Liver (tissue), 9 donors: ENCODE data around the gene TERT. TPM values are rescaled to one million over a fixed set of nuclear protein-coding genes. Genes with fewer than 3 reads are reported as not detected.

Experiments
- DNase-seq: peaks from one replicate; pipeline ENCODE4 v3.0.0-alpha.2; 2017; ENCODE audit warnings: low spot score
- H3K27ac ChIP-seq, 2 donors: one replicate each; pipeline ENCODE4 v1.7.0; 2013; ENCODE audit warnings: inconsistent platforms in 2 of 2, low read length in 2 of 2, control low read depth in 1 of 2, low read depth in 1 of 2, mild to moderate bottlenecking in 1 of 2
- H3K27me3 ChIP-seq, 4 donors: one replicate each; pipeline versions ENCODE4 v1.6.1 to v1.7.0; 2013; ENCODE audit warnings: low read length in 3 of 4, inconsistent platforms in 1 of 4, mild to moderate bottlenecking in 1 of 4, moderate library complexity in 1 of 4; ENCODE audit not compliant: control insufficient read depth in 4 of 4, insufficient read depth in 4 of 4
- H3K36me3 ChIP-seq, 4 donors: one replicate each; pipeline versions ENCODE4 v1.6.1 to v1.7.0; 2013; ENCODE audit warnings: low read length in 3 of 4, mild to moderate bottlenecking in 3 of 4, low read depth in 1 of 4, moderate library complexity in 1 of 4; ENCODE audit not compliant: control insufficient read depth in 4 of 4, insufficient read depth in 3 of 4
- H3K4me1 ChIP-seq, 4 donors: one replicate each; pipeline versions ENCODE4 v1.6.1 to v1.7.0; 2013; ENCODE audit warnings: low read length in 3 of 4, mild to moderate bottlenecking in 3 of 4, moderate library complexity in 1 of 4; ENCODE audit not compliant: control insufficient read depth in 4 of 4, insufficient read depth in 4 of 4
- H3K4me3 ChIP-seq, 3 donors: one replicate each; pipeline versions ENCODE4 v1.6.1 to v1.7.0; 2013; ENCODE audit warnings: low read length in 3 of 3, control low read depth in 1 of 3, low read depth in 1 of 3, mild to moderate bottlenecking in 1 of 3
- H3K9ac ChIP-seq, 2 donors: one replicate each; pipeline ENCODE4 v1.7.0; 2013; ENCODE audit warnings: low read length in 2 of 2, mild to moderate bottlenecking in 2 of 2, moderate library complexity in 2 of 2, control low read depth in 1 of 2, low read depth in 1 of 2
- H3K9me3 ChIP-seq, 4 donors: one replicate each; pipeline versions ENCODE4 v1.6.1 to v1.7.0; 2013; ENCODE audit warnings: low read length in 3 of 4; ENCODE audit not compliant: control insufficient read depth in 4 of 4
- EGR1 ChIP-seq, 2 donors: IDR thresholded peaks; 2 replicates each; pipeline ENCODE4 v1.6.1; 2016 to 2018; ENCODE audit warnings: antibody characterized with exemption in 2 of 2, low read depth in 2 of 2
- FOXA1 ChIP-seq: IDR thresholded peaks from 2 replicates; pipeline ENCODE4 v1.6.1; 2016; ENCODE audit warnings: antibody characterized with exemption
- GABPA ChIP-seq, 2 donors: IDR thresholded peaks in 1 of 2; conservative IDR thresholded peaks in 1 of 2; 2 replicates each; pipeline ENCODE4 v1.6.1; 2016; ENCODE audit warnings: antibody characterized with exemption in 2 of 2, mild to moderate bottlenecking in 1 of 2, moderate library complexity in 1 of 2
- HNF4A ChIP-seq, 2 donors: conservative IDR thresholded peaks; 2 replicates each; pipeline ENCODE4 v1.6.1; 2016; ENCODE audit warnings: antibody characterized with exemption in 2 of 2, mild to moderate bottlenecking in 2 of 2
- NR2F2 ChIP-seq: IDR thresholded peaks from 2 replicates; pipeline ENCODE4 v1.6.1; 2016; ENCODE audit warnings: antibody characterized with exemption
- RAD21 ChIP-seq, 2 donors: IDR thresholded peaks; 2 replicates each; pipeline ENCODE4 v1.6.1; 2016; ENCODE audit warnings: antibody characterized with exemption in 2 of 2, mild to moderate bottlenecking in 2 of 2
- YY1 ChIP-seq: IDR thresholded peaks from 2 replicates; pipeline ENCODE4 v1.6.1; 2016; ENCODE audit warnings: antibody characterized with exemption, mild to moderate bottlenecking
- WGBS: extraction: QIAGEN DNeasy Blood & Tissue Kit; methylation state at CpG from one replicate; pipeline ENCODE4 v1.1.7; 2013; 5-methylcytosine and 5-hydroxymethylcytosine counted together
- polyA plus RNA-seq, 2 donors: library from polyadenylated mRNA; stranded (reverse) in 1 of 2; unstranded in 1 of 2; fragments of 200-250 nt in 1 of 2; fragments of >200 nt in 1 of 2; fragmentation: Nextera tagmentation in 1 of 2; extraction: Ambion mirVana in 1 of 2; gene quantifications; one replicate each; pipeline versions ENCODE4 v1.2.1 to v1.2.3, GENCODE V29; 2013 to 2015
- total RNA-seq, 2 donors: library from RNA; depleted of rRNA; stranded (reverse); fragments of >200 nt; gene quantifications; one replicate each; pipeline ENCODE4 v1.2.3, GENCODE V29; 2014
- TF ChIP-seq, protein P1 (sequence below): IDR thresholded peaks from 2 replicates; pipeline ENCODE4 v1.6.1; 2016; ENCODE audit warnings: antibody characterized with exemption
- TF ChIP-seq, protein P2 (sequence below): fragments of 150-350 bp; IDR thresholded peaks from 2 replicates; pipeline ENCODE4 v1.5.1; 2017; ENCODE audit warnings: improper control_type of control experiment, low read depth, low read length; ENCODE audit not compliant: missing input control
- TF ChIP-seq, protein P3 (sequence below): IDR thresholded peaks from 2 replicates; pipeline ENCODE4 v1.6.1; 2016; ENCODE audit warnings: antibody characterized with exemption, mild to moderate bottlenecking
- TF ChIP-seq, protein P4 (sequence below): IDR thresholded peaks from 2 replicates; pipeline ENCODE4 v1.6.1; 2016; ENCODE audit warnings: antibody characterized with exemption
- donor health status: healthy.
- donor health status: healthy.
- donor health status: healthy.
- donor health status: healthy.
- donor health status: healthy.

TERT gene
- total and polyA plus RNA-seq, 4 donors: 0.14 TPM; not detected in 3

DNA sequence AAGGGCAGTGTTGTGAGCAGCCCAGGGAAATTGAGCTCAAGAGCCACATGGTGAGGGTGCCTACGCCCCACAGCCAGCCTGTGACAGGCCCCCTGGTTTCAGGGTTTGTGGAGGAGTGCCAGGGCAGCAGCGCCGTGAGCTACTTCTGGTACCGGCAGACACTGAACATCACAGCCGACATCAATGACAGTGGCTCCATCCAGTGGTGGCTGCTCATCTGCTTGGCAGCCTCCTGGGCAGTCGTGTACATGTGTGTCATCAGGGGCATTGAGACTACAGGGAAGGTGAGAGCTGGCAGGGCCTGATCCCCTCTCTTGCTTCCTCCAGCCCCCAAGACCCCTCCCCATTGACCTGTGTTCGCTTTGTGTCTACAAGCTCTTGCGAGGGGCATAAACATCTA is 59.5 kb downstream of the TERT start:
- DNase-seq: no peak
- no peaks in the 10 kb centered on the region for H3K27me3 ChIP-seq
- 66% methylated on average over 8 of the region's 8 CpGs for WGBS
- H3K27ac ChIP-seq: no peak overlapping the region
- peaks cover 0 to 6% (median 3%) of the 10 kb centered on the region in 4 donors for H3K9me3 ChIP-seq
- peak; percentile 47 to 61 for TF ChIP-seq RAD21 (IDR thresholded peaks at IDR 0.05)
- TF ChIP-seq, protein P1, sequence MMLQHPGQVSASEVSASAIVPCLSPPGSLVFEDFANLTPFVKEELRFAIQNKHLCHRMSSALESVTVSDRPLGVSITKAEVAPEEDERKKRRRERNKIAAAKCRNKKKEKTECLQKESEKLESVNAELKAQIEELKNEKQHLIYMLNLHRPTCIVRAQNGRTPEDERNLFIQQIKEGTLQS: no peak
- TF ChIP-seq, protein P2, sequence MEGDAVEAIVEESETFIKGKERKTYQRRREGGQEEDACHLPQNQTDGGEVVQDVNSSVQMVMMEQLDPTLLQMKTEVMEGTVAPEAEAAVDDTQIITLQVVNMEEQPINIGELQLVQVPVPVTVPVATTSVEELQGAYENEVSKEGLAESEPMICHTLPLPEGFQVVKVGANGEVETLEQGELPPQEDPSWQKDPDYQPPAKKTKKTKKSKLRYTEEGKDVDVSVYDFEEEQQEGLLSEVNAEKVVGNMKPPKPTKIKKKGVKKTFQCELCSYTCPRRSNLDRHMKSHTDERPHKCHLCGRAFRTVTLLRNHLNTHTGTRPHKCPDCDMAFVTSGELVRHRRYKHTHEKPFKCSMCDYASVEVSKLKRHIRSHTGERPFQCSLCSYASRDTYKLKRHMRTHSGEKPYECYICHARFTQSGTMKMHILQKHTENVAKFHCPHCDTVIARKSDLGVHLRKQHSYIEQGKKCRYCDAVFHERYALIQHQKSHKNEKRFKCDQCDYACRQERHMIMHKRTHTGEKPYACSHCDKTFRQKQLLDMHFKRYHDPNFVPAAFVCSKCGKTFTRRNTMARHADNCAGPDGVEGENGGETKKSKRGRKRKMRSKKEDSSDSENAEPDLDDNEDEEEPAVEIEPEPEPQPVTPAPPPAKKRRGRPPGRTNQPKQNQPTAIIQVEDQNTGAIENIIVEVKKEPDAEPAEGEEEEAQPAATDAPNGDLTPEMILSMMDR: peak; percentile 24
- no peak overlapping the region for H3K9ac ChIP-seq
- no peaks in the 10 kb centered on the region for H3K36me3 ChIP-seq
- no peaks in the 10 kb centered on the region for H3K4me1 ChIP-seq
- no peak overlapping the region for H3K4me3 ChIP-seq

DNA sequence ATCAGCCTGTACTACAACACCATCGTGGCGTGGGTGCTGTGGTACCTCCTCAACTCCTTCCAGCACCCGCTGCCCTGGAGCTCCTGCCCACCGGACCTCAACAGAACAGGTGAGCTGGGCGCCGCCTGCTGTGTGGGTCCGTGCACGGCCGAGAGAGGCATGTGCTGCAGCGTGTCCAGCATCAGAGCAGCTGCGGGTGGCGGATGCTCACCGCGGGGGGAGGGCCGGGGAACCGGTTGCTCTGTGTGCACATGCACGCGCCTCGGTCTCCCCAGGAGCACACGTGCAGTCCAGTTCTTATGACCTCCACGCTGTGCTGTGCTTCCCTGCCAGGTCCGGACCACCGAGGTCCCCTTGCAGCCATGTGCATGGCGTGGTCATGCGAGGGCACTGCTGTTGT is 62.1 kb downstream of the TERT start:
- TF ChIP-seq FOXA1: no peak
- TF ChIP-seq RAD21 (IDR thresholded peaks at IDR 0.05): no peak
- no peak for TF ChIP-seq YY1
- no peak for TF ChIP-seq NR2F2
- no peak for TF ChIP-seq HNF4A (conservative IDR thresholded peaks at IDR 0.05)
- TF ChIP-seq, protein P3, sequence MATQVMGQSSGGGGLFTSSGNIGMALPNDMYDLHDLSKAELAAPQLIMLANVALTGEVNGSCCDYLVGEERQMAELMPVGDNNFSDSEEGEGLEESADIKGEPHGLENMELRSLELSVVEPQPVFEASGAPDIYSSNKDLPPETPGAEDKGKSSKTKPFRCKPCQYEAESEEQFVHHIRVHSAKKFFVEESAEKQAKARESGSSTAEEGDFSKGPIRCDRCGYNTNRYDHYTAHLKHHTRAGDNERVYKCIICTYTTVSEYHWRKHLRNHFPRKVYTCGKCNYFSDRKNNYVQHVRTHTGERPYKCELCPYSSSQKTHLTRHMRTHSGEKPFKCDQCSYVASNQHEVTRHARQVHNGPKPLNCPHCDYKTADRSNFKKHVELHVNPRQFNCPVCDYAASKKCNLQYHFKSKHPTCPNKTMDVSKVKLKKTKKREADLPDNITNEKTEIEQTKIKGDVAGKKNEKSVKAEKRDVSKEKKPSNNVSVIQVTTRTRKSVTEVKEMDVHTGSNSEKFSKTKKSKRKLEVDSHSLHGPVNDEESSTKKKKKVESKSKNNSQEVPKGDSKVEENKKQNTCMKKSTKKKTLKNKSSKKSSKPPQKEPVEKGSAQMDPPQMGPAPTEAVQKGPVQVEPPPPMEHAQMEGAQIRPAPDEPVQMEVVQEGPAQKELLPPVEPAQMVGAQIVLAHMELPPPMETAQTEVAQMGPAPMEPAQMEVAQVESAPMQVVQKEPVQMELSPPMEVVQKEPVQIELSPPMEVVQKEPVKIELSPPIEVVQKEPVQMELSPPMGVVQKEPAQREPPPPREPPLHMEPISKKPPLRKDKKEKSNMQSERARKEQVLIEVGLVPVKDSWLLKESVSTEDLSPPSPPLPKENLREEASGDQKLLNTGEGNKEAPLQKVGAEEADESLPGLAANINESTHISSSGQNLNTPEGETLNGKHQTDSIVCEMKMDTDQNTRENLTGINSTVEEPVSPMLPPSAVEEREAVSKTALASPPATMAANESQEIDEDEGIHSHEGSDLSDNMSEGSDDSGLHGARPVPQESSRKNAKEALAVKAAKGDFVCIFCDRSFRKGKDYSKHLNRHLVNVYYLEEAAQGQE: no peak
- TF ChIP-seq GABPA (IDR thresholded peaks at IDR 0.05 in 1 of 2, conservative IDR thresholded peaks at IDR 0.05 in 1 of 2): no peak
- TF ChIP-seq, protein P4, sequence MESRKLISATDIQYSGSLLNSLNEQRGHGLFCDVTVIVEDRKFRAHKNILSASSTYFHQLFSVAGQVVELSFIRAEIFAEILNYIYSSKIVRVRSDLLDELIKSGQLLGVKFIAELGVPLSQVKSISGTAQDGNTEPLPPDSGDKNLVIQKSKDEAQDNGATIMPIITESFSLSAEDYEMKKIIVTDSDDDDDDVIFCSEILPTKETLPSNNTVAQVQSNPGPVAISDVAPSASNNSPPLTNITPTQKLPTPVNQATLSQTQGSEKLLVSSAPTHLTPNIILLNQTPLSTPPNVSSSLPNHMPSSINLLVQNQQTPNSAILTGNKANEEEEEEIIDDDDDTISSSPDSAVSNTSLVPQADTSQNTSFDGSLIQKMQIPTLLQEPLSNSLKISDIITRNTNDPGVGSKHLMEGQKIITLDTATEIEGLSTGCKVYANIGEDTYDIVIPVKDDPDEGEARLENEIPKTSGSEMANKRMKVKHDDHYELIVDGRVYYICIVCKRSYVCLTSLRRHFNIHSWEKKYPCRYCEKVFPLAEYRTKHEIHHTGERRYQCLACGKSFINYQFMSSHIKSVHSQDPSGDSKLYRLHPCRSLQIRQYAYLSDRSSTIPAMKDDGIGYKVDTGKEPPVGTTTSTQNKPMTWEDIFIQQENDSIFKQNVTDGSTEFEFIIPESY: no peak
- no peak for TF ChIP-seq EGR1 (IDR thresholded peaks at IDR 0.05; ENCODE audit: low read depth in 2 of 2)
- Histone ChIP-seq H3K4me3 (no peak overlapping the region), H3K9ac (no peak overlapping the region), H3K36me3 (no peaks in the 10 kb centered on the region), H3K9me3 (peaks cover 0 to 6% (median 3%) of the 10 kb centered on the region in 4 donors), H3K27ac (no peak overlapping the region), H3K27me3 (no peaks in the 10 kb centered on the region), H3K4me1 (no peaks in the 10 kb centered on the region)
- no peak for DNase-seq
- 94% methylated on average over 25 of the region's 25 CpGs for WGBS
